ENCODE measurements around the gene PLSCR4. TPM values are rescaled to one million over a fixed set of nuclear protein-coding genes. Genes with fewer than 3 reads are reported as not detected.

PLSCR4 gene
- polyA plus RNA-seq, 1 of the 3 experiments (the other 2 are of a cell fraction): 0.05 TPM

DNA sequence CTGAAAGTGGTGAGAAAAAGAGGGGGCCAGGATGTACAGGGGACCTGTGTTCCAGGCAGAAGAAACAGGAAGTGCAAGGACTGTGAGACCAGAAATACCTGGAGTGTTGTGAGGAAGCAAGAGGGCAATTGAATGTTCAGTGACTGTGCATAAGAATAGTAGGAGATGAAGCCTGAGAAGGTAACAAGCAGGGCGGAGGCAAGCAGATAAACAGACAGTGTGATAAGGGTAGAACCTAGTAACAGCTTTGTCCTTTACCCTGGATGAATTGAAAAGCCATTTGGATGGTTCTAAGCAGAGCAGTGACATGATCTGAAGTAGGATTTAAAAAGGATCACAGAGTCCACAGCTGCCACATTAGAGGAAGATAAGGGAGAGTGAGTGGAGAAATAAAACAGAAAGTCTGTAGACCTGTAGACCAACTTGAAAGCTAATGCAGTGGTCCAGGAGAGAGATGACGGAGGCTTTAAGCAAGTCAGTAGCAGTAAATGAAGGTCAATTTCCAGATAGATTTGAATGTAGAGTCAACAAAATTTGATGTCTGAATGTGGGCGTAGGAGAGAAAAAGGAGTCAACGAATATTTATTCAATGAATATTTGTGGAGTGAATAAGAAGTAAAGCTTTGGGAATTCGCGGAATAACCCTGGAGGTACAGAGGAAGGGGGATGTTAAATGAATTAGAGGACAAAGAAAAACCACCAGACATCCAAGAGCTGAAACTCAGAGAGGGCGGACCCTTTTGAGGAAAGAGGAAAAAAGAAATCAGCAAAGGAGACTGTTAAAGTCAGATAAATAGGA, 85.7 kb downstream of the PLSCR4 start:
- POLR2A ChIA-PET: no interaction called here

DNA sequence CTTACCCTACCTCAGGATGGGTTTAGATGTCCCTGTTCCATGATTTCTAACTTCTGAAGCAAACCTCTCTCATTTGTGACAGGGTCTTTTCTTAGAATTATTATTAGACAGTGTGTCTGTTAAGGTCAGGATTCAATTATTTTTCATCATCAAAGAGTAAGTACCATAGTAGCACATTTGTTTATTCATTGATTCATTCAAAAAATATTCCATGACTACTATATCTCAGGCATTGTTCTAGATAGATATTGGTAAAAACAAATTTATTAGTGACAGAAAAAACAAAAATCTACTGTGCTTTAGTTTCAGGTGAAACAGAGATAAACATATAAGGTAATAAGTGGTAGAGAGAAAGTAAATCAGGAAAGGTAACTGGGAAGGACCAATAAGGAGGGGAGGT, 86.4 kb downstream of the PLSCR4 start:
- Histone ChIP-seq H3K9ac (no peak overlapping the region), H3F3A (replicated peaks; ENCODE audit: insufficient read depth) (peaks cover 13% of the 10 kb centered on the region), H3K4me2 (0 out of 2 replicates have a peak overlapping the region, but pooled peaks have one; percentile 28), H3K9me2 (no peaks in the 10 kb centered on the region), H4K20me1 (ENCODE audit: insufficient read depth) (no peaks in the 10 kb centered on the region; the same call in 1 of the 2 replicates), H3K27me3 (ENCODE audit: insufficient read depth) (peaks cover 22% of the 10 kb centered on the region), H3K79me2 (ENCODE audit: insufficient read depth) (no peaks in the 10 kb centered on the region), H3K9me3 (no peaks in the 10 kb centered on the region), H3K4me3 (ENCODE audit: low read depth in 2 of 2, low read length in 1 of 2) (no peak overlapping the region), H3K36me3 (replicated peaks in 1 of 2; ENCODE audit: control insufficient read depth in 1 of 2, insufficient read depth in 2 of 2, low read length in 1 of 2) (no peaks in the 10 kb centered on the region), H2AFZ (ENCODE audit: low read depth) (no peak overlapping the region), H3K4me1 (ENCODE audit: control insufficient read depth in 1 of 2, insufficient read depth in 2 of 2, low read depth in 1 of 2, low read length in 1 of 2) (no peaks in the 10 kb centered on the region; a peak in 2 of 4 replicates), H3K27ac (ENCODE audit: low read depth in 2 of 2, low read length in 1 of 2) (0 out of 4 replicates have a peak overlapping the region, but pooled peaks of 1 of the 2 experiments have one; percentile 24)
- ChIA-PET CTCF (no interaction called here), POLR2A (no interaction called here)
- no peak for DNase-seq
- TF ChIP-seq MXI1 (IDR thresholded peaks at IDR 0.05; ENCODE audit: low read depth, low read length) (no peak), EZH2phosphoT487 (IDR thresholded peaks at IDR 0.05; ENCODE audit: borderline replicate concordance, low read depth) (no peak), TEAD4 (IDR thresholded peaks at IDR 0.05; ENCODE audit: borderline replicate concordance, insufficient read depth) (no peak), RXRA (IDR thresholded peaks at IDR 0.05; ENCODE audit: borderline replicate concordance, low read depth) (no peak), MEF2A (IDR thresholded peaks at IDR 0.05; ENCODE audit: borderline replicate concordance, low read depth) (no peak), RCOR1 (IDR thresholded peaks at IDR 0.05; ENCODE audit: low read length) (no peak), GATA2 (CRISPR knock-in tag; IDR thresholded peaks at IDR 0.05) (no peak)
- TF ChIP-seq, protein P1, sequence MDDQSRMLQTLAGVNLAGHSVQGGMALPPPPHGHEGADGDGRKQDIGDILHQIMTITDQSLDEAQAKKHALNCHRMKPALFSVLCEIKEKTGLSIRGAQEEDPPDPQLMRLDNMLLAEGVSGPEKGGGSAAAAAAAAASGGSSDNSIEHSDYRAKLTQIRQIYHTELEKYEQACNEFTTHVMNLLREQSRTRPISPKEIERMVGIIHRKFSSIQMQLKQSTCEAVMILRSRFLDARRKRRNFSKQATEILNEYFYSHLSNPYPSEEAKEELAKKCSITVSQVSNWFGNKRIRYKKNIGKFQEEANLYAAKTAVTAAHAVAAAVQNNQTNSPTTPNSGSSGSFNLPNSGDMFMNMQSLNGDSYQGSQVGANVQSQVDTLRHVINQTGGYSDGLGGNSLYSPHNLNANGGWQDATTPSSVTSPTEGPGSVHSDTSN (IDR thresholded peaks at IDR 0.05): no peak
- TF ChIP-seq, protein P2, sequence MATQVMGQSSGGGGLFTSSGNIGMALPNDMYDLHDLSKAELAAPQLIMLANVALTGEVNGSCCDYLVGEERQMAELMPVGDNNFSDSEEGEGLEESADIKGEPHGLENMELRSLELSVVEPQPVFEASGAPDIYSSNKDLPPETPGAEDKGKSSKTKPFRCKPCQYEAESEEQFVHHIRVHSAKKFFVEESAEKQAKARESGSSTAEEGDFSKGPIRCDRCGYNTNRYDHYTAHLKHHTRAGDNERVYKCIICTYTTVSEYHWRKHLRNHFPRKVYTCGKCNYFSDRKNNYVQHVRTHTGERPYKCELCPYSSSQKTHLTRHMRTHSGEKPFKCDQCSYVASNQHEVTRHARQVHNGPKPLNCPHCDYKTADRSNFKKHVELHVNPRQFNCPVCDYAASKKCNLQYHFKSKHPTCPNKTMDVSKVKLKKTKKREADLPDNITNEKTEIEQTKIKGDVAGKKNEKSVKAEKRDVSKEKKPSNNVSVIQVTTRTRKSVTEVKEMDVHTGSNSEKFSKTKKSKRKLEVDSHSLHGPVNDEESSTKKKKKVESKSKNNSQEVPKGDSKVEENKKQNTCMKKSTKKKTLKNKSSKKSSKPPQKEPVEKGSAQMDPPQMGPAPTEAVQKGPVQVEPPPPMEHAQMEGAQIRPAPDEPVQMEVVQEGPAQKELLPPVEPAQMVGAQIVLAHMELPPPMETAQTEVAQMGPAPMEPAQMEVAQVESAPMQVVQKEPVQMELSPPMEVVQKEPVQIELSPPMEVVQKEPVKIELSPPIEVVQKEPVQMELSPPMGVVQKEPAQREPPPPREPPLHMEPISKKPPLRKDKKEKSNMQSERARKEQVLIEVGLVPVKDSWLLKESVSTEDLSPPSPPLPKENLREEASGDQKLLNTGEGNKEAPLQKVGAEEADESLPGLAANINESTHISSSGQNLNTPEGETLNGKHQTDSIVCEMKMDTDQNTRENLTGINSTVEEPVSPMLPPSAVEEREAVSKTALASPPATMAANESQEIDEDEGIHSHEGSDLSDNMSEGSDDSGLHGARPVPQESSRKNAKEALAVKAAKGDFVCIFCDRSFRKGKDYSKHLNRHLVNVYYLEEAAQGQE (IDR thresholded peaks at IDR 0.05; ENCODE audit: low read depth, low read length): no peak

More for the DNA sequence above, 85.7 kb downstream of the PLSCR4 start:
- H2AFZ ChIP-seq (ENCODE audit: low read depth): peak overlapping the region; percentile 61; the same call in 1 of the 2 replicates
- H3K4me3 ChIP-seq (ENCODE audit: low read depth in 2 of 2, low read length in 1 of 2): 0 out of 4 replicates have a peak overlapping the region, but pooled peaks of 1 of the 2 experiments have one; percentile 2
- no peaks in the 10 kb centered on the region for H3K9me2 ChIP-seq
- no peak for DNase-seq
- peak overlapping the region in 1 of 2 experiments; percentile 24; a peak in 2 of 4 replicates for H3K27ac ChIP-seq (ENCODE audit: low read depth in 2 of 2, low read length in 1 of 2)
- peaks cover 13% of the 10 kb centered on the region for H3F3A ChIP-seq (replicated peaks; ENCODE audit: insufficient read depth)
- TF ChIP-seq GATA2 (CRISPR knock-in tag; IDR thresholded peaks at IDR 0.05): no peak
- TF ChIP-seq, protein P1 (IDR thresholded peaks at IDR 0.05): no peak
- TF ChIP-seq NRF1 (IDR thresholded peaks at IDR 0.05; ENCODE audit: low read depth, low read length): no peak
- TF ChIP-seq, protein P2 (IDR thresholded peaks at IDR 0.05; ENCODE audit: low read depth, low read length): no peak
- TF ChIP-seq RCOR1 (IDR thresholded peaks at IDR 0.05; ENCODE audit: low read length): no peak
- no peak for TF ChIP-seq RAD21 (IDR thresholded peaks at IDR 0.05; ENCODE audit: low read length)
- no peak for TF ChIP-seq FOSL2 (IDR thresholded peaks at IDR 0.05; ENCODE audit: borderline replicate concordance, low read depth)
- CTCF ChIA-PET: interaction anchor here (1.1 kb wide), 1 partner anchor 24 kb away, joined by 3 read pairs; no protein-coding TSS in a partner anchor
- no peaks in the 10 kb centered on the region; the same call in 1 of the 2 replicates for H4K20me1 ChIP-seq (ENCODE audit: insufficient read depth)
- no peaks in the 10 kb centered on the region for H3K79me2 ChIP-seq (ENCODE audit: insufficient read depth)
- H3K4me1 ChIP-seq (ENCODE audit: control insufficient read depth in 1 of 2, insufficient read depth in 2 of 2, low read depth in 1 of 2, low read length in 1 of 2): no peaks in the 10 kb centered on the region; a peak in 2 of 4 replicates
- H3K27me3 ChIP-seq (ENCODE audit: insufficient read depth): peaks cover 19% of the 10 kb centered on the region
- no peak overlapping the region for H3K9ac ChIP-seq
- WGBS (ENCODE audit: low lambda C conversion rate): 28% methylated on average over 7 of the region's 7 CpGs
- 0 out of 2 replicates have a peak overlapping the region, but pooled peaks have one; percentile 28 for H3K4me2 ChIP-seq
- H3K36me3 ChIP-seq (replicated peaks in 1 of 2; ENCODE audit: control insufficient read depth in 1 of 2, insufficient read depth in 2 of 2, low read length in 1 of 2): no peaks in the 10 kb centered on the region
- no peaks in the 10 kb centered on the region for H3K9me3 ChIP-seq
